ENCODE measurements around the gene RTCB. TPM values are rescaled to one million over a fixed set of nuclear protein-coding genes. Genes with fewer than 3 reads are reported as not detected.

RTCB gene
- total RNA-seq = 112 and 119 TPM in 2 replicates

- Mint-ChIP-seq H3K27me3 (peaks cover 7% of the 10 kb centered on the region), H3K9me3 (no peaks in the 10 kb centered on the region), H3K4me1 (peaks cover 56% of the 10 kb centered on the region), H3K4me3 (peak within 1 kb of the TSS; percentile 97), H3K27ac (peak within 1 kb of the TSS; percentile 97), H3K36me3 (ENCODE audit: low read depth) (peaks cover 42% of the 10 kb centered on the region)
- TF ChIP-seq CTCF (IDR thresholded peaks at IDR 0.05) = no peak
- ATAC-seq (ENCODE audit: low read depth) (peak; percentile 65), DNase-seq (peak; percentile 93)
- intact Hi-C loops (cut with micrococcal nuclease) = loop anchor here (1.0 to 10.0 kb wide), 2 partner anchors 62 to 657 kb away; partner anchors contain the start of genes DEPDC5, FBXO7 and PRR14L
- POLR2A ChIA-PET = interaction anchor here (0.6 to 2.4 kb wide), 5 partner anchors 14 to 660 kb away, joined by 3 to 21 read pairs (median 4); partner anchors contain the start of gene FBXO7
- CTCF ChIA-PET = interaction anchor here (1.5 to 2.4 kb wide), 2 partner anchors 56 to 62 kb away, joined by 3 to 9 read pairs; partner anchors contain the start of gene FBXO7
These were observed at the start of gene RTCB for GRCh38 chr22:32411829-32412592. TSS of gene RTCB (minus strand) at chr22:32412247. CDS start at chr22:32412156, 91 bp downstream.

- Mint-ChIP-seq H3K36me3 (ENCODE audit: low read depth) (no peaks in the 10 kb centered on the region), H3K4me3 (no peak overlapping the region), H3K27me3 (peaks cover 61% of the 10 kb centered on the region), H3K9me3 (peaks cover 2% of the 10 kb centered on the region), H3K4me1 (peaks cover 4% of the 10 kb centered on the region), H3K27ac (no peak overlapping the region)
- TF ChIP-seq CTCF (IDR thresholded peaks at IDR 0.05) = no peak
- ChIA-PET CTCF (no interaction called here), POLR2A (no interaction called here)
- intact Hi-C loops (cut with micrococcal nuclease) = no loop called here
- DNase-seq (no peak), ATAC-seq (ENCODE audit: low read depth) (no peak)
These were observed 45.0 kb upstream of the RTCB start for GRCh38 chr22:32457031-32457430.

DNA sequence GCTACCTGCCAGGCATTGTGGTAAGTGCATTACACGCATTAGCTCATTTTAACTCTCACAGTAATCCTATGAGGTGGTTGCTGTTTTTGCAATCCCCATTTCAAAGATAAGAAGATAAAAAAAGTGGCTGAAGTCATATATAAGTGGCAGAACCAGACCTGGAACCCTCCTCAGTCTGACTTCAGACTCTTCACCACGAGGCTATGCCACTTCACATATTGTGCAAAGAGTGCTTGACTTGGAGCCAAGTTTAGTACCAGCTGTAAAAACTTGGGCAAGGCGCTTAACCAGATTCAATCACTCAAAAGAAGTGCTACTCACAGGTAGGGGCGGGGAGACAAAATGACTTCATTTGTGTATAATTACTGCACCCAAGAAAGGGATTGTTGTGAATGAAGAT lies 36.9 kb upstream of the RTCB start:
- Mint-ChIP-seq H3K27ac (no peak overlapping the region), H3K4me3 (no peak overlapping the region), H3K4me1 (no peaks in the 10 kb centered on the region), H3K9me3 (peaks cover 2% of the 10 kb centered on the region), H3K27me3 (peaks cover 13% of the 10 kb centered on the region), H3K36me3 (ENCODE audit: low read depth) (no peaks in the 10 kb centered on the region)
- intact Hi-C loops (cut with micrococcal nuclease) = loop anchor here (10.0 kb wide), 1 partner anchor 244 kb away; the partner anchor contains the start of gene RFPL2
- POLR2A ChIA-PET = no interaction called here
- no peak for TF ChIP-seq CTCF (IDR thresholded peaks at IDR 0.05)
- no peak for DNase-seq
- ATAC-seq (ENCODE audit: low read depth) = no peak
- CTCF ChIA-PET = no interaction called here

GRCh38 chr22:32446321-32446720 lies 34.3 kb upstream of the RTCB start:
- CTCF ChIA-PET = no interaction called here
- DNase-seq = no peak
- POLR2A ChIA-PET = no interaction called here
- TF ChIP-seq CTCF (IDR thresholded peaks at IDR 0.05) = no peak
- peaks cover 7% of the 10 kb centered on the region for H3K27me3 Mint-ChIP-seq
- no peak overlapping the region for H3K27ac Mint-ChIP-seq
- H3K4me1 Mint-ChIP-seq = no peaks in the 10 kb centered on the region
- intact Hi-C loops (cut with micrococcal nuclease) = loop anchor here (10.0 kb wide), 1 partner anchor 242 kb away; the partner anchor contains the start of gene RFPL2
- H3K36me3 Mint-ChIP-seq (ENCODE audit: low read depth) = no peaks in the 10 kb centered on the region
- no peak overlapping the region for H3K4me3 Mint-ChIP-seq
- no peaks in the 10 kb centered on the region for H3K9me3 Mint-ChIP-seq
- no peak for ATAC-seq (ENCODE audit: low read depth)

- TF ChIP-seq CTCF (IDR thresholded peaks at IDR 0.05) = no peak
- intact Hi-C loops (cut with micrococcal nuclease) = loop anchor here (1.0 to 10.0 kb wide), 3 partner anchors 239 to 467 kb away; partner anchors contain the start of gene RFPL2
- ATAC-seq (ENCODE audit: low read depth) (no peak), DNase-seq (no peak)
- ChIA-PET POLR2A (no interaction called here), CTCF (interaction anchor here (0.7 to 2.5 kb wide), 3 partner anchors 178 to 466 kb away, joined by 3 to 14 read pairs (median 4); no protein-coding TSS in a partner anchor)
- Mint-ChIP-seq H3K36me3 (ENCODE audit: low read depth) (no peaks in the 10 kb centered on the region), H3K9me3 (no peaks in the 10 kb centered on the region), H3K4me3 (no peak overlapping the region), H3K27ac (no peak overlapping the region), H3K4me1 (no peaks in the 10 kb centered on the region), H3K27me3 (peaks cover 7% of the 10 kb centered on the region)
These were observed 32.0 kb upstream of the RTCB start for GRCh38 chr22:32444068-32444467.

All from activated B cell treated with CpG ODN at 0.5 μM for 24 hours (primary cell).